Measurements from ENCODE around the gene ASPM.

- TF ChIP-seq ZNF274 (IDR thresholded peaks at IDR 0.05; ENCODE audit: low read depth, low read length) (no peak), SUZ12 (IDR thresholded peaks at IDR 0.05; ENCODE audit: extremely low read depth, insufficient read depth, insufficient read length) (no peak), YY1 (IDR thresholded peaks at IDR 0.05; ENCODE audit: insufficient read depth, insufficient read length) (no peak)
Measured at GRCh38 chr1:197182716-197183115, 36.2 kb upstream of the ASPM start.
